Stimulated activated CD4-positive, alpha-beta T cell treated with anti-CD3 and anti-CD28 coated beads, Interleukin-2, amount 100 ng/mL, for 4 hours (primary cell): ENCODE measurements around the gene NBAS.

Source experiments
- DNase-seq: peaks from one replicate; pipeline ENCODE4 v3.0.0-alpha.2; 2020; ENCODE audit warnings: low read depth

The NBAS gene

DNA sequence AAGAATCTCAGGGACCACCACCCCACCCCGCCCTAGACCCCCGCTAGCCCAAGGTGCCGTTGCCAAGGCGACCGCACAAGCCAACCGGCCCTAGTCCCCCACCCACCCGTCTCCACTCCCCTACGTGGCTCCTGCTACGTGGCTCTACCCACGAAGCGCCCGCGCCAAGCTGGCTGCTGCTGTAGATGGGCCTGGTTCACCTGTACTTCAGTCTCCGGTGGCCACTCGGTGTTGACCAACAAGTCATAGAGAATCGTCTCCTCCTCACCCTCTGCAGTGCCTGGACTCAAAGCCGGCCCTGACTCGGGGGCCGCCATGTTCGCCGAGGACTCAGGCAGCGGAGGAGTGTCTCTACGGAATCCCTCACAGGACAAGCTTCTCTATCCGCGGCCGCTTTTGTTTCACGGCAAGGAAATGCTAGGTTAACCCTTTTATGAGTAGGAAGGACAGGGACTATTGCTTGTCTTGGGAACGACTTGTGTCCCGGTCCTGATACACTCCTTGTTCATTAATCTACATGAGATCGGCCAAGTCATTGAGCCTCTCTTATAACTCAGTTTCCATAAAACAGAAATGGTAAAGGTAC, at the start of gene NBAS:
Gene NBAS (minus strand): TSS at position 347 of the 586 bp plus-strand sequence. CDS start 30 bp downstream, at position 317.
- DNase-seq: peak; percentile 64

DNA sequence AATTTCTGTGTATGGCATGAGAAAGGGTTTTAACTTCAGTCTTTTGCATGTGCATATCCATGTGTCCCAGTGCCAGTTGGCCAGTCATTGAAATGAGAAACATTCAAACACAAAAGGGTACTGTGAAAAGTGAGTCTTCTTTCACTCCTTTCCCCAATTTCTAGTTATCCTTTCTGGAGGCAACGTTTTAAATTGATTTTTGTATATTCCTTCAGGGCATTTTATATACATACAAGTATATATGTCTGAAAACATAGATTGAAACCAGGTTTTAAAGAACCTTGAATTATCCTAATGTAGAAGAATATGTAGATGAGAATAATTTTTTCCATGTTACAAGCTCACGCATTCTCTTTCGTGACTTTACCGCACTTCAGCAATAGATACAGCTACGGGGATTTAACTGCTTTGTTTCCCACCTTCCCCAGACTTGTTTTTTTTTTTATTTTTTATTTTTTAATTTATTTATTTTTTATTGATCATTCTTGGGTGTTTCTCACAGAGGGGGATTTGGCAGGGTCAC, 49.4 kb upstream of the NBAS start:
- no peak for DNase-seq

DNA sequence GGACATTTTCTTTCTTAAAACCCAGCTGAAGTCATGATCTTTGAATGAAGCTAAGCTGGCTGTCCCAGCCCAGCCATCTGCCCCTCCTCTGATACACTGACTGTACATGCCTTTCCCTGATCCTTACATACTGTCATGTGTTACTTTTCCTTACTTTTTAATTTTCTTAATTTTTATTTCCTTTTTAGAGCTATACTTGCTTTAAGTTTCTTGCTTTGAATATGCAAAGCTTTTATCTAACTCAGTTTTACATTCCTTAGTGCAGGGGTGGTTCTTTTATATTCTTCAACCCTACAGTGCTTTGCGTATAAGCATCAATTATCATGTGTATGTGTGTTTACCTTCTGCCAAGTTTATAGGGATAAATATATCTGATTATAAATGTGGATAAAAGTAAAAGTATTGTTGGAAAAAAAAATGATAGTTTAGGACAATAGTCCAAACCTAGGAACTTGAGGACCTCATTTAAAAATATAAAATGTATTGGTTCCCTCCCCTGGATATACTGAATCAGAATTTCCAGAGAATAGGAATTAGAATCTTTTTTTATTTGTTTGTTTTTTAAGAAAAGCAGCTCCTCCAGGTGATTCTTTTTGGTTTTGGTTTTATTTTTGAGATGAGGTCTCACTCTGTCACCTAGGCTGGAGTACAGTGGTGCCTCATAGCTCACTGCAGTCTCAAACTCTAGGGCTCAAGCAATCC, 48.4 kb upstream of the NBAS start:
- DNase-seq: no peak

DNA sequence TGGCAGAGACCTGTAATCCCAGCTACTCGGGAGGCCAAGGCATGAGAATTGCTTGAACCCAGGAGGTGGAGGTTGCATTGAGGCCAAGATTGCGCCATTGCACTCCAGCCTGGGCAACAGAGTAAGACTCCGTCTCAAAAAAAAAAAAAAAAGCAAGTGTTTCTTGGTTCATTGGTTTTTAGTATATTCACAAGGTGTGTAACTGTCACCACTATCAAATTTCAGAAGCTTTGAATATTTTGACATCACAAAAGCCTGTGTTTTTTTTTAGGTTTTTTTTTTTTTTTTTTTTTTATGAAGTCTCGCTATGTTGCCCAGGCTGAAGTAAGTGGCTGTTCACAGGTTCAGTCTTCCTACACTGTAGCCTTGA, 47.2 kb upstream of the NBAS start:
- no peak for DNase-seq

DNA sequence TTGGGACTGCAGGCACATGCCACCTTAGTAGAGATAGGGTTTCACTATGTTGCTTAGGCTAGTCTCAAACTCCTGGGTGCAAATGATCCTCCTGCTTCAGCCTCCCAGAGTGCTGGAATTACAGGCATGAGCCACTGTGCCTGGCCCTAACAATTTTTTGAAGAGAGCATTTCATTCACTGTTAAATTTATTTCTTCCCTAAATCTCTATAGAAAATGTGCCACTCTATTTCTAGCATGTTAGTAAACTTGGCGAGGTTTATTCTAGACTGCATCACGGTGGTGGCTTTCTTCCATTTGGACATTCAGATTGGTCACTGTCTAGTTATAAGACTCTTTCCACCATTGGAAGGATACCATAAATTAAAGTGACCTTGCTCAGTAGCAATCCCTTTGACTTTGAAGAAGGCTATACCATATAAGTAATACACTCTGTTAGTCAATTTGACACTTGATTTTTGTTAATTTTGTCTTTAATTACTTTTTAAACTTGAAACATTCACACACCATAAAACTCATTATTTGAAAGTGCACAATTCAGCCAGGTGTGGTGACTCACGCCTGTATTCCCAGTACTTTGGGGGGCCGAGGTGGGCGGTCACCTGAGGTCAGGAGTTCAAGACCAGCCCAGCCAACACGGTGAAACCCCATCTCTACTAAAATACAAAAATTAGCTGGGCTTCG, 46.7 kb upstream of the NBAS start:
- DNase-seq: no peak

DNA sequence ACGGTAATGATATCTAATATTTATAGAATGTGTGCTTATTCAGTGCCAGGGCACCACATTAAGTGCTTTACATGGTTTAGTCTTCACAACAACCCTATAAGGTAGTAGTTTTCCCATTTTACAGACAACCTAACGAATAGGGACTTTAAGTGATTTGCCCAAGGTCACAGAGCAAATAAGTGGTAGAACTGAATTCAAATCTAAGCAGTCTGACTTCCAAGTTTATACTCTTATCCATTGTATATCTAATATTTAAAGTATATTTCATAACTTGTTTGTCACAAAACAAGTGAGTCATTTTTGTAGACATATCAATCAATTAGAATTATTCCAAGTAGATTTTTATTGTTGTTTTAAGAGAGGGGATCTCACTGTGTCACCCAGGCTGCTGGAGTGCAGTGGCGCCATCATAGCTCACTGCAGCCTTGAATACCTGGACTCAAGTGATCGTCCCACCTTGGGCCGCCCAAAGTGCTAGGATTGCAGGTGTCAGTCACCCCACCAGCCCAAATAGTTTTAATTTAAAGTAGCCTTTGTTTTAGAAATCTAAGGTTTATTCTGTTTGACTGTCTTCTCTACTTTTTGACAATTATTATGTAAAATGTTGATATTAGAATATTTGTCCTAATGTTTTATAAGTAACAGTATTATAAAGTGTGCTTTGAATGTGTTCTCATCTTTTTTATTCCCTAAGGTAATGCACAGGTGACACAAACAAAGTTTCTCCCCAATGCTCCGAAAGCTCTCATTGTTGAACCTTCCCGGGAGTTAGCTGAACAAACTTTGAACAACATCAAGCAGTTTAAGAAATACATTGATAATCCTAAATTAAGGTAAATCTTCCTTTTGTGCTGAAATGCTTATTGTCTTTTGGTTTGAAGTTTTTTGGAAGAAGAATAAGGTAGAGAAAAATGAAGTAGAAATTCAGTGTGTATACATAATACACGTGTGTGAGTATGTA, 45.6 kb upstream of the NBAS start:
- no peak for DNase-seq

DNA sequence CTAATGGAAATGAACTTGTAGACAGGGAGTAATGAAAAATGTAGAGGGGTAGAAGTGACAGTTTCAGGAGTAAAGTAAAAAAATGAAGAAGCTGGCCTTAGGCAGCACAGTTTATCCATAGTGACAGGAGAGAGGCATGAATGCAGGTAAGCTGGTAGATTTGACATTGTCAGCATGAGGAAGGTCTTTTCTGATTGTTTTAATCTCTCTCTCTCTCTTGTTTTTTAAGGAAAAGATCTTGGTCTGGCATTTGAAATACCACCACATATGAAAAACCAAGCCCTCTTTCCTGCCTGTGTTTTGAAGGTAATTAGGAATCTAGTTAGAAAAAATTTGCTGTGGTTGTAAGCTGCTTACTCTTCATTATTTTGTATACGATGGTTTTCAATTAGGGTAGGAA, 44.6 kb upstream of the NBAS start:
- DNase-seq: no peak

DNA sequence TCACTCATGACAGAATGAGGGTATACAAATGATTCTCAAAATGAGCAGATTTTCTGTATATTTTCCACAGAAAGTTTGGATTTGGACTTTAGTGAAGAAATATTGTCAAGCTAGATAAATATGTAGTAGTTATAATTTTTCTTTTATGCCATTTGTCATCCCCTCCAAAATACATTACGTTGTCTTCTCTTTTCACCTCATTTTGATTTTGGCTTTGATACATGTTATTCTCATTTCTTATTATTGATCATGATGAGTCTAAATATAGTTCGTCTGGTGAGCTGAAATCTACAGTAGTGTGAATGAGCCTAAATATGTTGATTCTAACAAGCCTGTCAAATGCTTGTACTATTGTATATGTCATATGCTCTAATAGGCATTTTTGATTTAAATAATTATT, 42.8 kb upstream of the NBAS start:
- DNase-seq: no peak

DNA sequence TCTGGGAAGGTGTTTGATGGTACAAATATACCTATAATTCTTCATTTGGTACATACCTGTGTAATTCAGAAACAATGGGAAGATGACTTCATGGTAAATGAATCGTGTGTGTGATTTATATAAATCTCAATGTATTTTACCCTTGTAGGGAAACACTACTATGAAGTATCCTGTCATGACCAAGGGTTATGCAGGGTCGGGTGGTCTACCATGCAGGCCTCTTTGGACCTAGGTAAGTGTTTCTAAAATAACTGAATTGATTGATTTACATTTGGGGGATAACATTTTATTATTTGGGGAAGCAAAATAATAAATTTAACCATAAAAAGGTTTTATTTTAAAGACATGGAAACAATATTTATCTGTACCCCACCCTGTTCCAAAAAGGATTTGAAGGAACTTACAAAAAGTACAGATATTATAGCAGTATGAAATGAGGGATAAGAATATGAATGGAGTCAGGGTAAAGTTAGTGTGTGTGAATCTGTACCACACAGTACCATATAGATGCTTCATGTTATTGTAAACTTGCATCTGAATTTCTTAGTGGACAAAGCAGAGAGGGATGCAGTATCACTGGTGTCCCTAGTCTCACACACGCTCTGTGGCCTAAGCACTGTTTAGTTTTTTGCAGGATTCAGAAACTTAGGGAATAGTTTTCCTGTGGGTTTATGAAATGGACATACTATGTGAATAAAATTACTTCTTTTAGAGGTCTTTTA, 42.1 kb upstream of the NBAS start:
- no peak for DNase-seq

DNA sequence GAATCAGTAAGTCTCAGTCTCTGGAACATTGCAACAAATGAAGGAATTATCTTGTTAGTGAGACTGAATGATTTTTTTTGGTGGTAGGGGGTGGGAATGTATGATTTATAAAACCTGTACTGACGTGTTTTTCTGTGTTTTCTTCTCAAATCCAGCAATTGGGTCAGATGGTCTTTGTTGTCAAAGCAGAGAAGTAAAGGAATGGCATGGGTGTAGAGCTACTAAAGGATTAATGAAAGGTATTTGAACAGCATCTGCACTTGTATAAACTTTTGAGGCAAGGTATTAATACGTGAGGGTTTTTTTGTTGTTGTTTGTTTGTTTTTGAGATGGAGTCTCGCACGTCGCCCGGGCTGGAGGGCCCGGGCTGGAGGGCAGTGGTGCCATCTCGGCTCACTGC, 41.3 kb upstream of the NBAS start:
- no peak for DNase-seq

DNA sequence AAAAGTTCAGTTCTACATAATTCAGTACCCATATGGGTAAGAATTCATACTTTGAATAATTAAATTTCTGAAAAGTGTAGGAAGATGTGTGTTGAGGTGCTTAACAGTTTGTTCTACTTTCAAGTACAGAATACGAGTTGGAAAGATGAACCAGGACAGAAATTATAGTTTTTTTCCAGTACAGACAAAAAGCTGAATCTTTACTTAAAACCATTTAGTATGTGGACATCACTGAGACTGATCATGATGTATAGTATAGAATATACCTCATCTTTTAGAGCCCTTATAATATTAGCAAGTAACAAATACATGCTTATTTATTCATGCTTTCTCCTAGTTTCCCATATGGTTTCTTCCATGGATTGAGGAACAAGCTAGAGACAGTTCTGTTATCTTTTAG, 40.5 kb upstream of the NBAS start:
- DNase-seq: no peak

DNA sequence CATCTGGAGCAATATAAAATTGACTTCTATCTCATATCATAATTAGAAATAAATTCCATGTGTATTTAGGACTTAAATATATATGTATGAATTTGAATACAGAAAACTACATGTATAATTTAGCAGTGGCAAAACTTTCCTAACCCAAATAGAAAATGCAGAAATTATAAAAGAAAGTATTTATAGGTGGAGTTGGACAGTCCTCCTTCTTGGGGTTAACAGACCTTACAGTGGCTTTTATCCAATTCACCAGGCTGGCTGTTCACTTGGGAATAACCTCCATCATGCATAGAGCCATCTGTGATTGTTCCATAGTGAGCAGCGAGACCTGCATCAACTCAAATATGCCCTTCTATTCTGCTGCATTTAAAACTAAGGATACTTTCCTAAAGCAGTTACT, 38.9 kb upstream of the NBAS start:
- DNase-seq: no peak

DNA sequence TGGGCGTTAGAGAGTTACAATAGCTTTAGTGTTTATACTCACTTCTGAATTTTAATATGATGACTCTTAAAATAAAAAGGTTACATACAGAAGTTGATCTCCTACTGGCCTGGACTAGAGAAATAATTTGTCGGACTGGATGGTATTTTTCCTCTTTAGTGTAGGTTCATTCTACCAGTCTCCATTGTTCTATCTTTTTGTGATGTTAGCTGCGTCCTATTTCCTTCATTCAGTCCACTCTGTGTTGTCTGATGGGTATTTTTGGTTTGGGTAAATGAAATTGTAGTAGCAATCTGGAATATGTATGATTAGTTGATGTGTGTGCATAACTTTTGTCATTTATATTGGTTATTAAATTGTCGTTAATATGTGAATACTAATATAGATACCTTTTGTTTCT, 35.8 kb upstream of the NBAS start:
- no peak for DNase-seq

DNA sequence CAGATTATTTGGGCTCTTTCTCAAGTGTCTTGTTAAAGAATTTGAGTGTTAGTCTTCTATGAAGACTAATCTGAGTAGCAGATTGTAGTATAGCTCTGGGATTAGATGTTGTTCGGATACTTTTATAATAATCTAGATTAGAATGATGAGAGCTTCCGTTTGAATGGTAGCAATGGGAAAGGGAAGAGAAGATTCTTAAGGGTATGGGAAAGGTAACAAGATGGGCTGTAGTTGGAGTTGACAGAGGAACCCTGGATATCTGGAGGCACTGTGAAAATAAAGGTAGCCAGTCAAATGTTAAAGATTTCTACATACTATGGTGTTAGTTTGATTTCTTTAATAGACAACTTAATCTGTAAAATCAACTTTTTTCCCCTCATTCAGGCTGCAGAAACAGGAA, 35.2 kb upstream of the NBAS start:
- no peak for DNase-seq

DNA sequence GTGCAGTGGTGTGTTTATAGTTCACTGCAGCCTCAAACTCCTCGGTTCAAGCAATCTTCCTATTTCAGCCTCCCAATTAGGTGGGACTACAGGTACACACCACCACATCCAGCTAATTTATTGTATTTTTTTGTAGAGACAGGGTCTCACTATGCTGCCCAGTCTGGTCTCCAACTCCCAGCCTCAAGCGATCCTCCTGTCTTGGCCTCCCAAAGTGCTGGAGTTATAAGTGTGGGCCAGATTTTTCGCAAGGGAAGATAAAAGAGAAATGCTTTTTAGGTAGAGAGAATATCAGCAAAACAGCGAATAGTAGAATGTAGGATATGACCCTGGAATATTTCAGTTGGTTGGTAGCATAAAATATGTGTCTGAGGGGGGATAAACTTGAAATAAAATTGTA, 34.8 kb upstream of the NBAS start:
- no peak for DNase-seq

DNA sequence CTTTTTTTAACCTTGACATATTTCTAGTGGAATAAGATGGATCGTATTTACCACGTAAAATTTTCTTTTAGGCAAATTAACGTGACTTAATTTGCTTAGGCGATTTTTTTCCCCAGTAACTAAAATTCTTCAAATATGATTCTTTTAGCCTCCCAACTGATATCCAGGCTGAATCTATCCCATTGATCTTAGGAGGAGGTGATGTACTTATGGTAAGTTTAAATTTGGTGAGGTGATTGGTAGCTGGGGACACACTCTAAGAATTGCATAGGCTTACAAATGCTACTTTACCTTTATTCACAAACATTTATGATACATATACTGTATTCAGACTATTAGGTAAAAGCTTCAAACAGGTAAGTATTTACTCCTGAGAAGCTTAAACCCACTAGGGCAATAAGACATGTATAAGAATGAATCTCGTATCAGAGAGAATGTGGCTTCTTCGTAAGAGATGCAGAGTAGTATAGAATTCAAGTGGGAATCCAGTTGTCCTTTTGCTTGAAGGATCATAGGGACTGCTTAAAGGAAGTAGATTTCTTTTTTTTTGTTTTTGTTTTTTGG, 34.3 kb upstream of the NBAS start:
- DNase-seq: no peak

DNA sequence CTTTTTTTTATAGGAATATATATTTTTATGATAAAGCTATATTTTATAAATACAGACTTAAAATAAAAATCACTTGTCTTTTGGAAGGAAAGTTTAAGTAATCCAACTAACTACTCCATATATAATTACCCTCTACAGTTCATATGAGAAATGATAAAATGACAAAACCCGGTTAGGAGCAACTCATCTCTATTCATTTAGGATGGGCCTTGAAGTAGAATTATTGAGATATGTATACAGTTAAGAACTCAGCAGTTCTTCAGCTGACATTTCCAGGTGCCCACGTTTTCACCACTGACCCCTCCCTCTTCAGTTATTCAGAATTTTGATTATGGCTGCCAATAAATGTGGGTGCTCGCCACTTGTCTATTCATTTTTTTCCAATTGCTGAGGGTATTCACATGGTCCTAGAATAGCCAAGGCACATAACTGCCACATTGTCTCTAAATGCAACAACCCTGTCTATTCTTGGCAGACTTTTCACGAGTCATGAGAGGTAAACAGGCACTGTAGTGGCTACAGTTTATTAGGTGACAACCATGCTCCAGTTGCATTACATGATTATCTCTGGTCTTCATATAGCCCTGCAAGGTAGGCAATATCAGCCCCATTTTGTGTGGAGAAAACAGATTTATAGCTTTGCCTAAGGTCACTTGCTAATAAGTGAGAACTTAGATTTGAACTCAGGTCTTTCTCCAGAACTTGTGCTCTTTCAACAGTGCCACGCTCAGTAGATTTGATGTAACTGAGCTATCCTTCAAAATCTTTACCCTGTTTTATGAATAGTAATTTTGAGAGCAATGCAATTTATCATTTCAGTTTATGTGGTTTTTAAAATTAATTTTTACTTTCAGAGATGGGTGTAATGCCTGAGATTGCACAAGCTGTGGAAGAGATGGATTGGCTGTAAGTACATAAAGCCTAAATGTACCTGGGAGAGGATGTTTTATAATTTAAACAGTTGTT, 33.4 kb upstream of the NBAS start:
- no peak for DNase-seq

DNA sequence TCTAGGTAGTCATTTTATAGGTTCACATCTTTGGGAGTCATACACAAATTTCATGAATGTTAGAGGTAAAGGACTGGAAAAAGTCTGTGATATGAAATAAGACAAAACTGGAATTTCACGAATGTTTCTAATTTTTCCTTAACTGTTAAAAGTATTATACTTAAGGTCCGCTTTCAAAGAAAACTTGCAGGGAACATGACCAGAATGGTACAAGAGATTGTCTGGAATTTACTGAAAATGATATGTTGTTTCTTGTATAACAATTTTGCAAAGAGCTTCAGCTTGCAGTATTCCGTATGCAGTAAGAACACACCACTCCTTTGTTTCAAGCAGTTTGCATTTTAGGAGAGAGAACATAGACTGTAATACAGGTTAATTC, 32.2 kb upstream of the NBAS start:
- no peak for DNase-seq

DNA sequence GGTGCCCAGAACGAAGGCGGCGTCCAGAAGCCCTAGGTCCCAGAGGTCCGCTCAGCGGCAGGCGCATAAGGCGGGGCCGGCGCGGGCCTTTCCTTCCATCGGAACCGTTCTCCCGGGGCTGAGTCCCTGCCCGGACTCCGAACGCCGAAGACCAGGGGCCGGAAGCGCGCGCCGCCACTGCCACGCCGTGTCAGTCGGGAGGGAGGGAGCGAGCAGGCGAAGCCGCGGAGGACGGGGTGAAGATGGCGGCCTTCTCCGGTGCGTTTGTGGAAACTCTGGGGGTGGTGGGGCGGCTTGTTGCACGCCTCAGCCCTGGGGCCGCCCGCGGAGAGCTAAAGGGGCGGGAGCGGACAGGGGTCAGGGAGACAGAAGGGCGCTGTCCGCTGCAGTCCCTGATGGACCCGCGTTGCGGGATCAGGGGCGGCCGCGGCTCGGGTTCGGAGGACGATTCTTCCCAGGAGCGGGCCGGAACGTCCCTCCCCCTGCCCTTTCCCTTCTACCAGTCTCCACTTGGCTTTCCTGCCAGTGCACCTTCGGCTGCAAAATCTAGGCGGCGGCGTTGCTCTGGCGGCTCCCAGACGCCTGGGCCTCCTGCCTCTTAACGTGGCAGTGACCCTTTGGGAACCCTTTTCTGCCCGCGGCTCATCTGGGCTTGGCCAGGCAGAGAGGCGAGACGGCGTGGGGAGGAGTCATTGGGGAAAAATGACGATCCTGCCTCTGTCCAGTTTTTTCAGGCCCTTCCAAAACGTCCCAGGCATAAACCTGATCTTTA, 30.7 kb upstream of the NBAS start, which contains the start of gene DDX1:
Gene DDX1 (plus strand): TSS at position 177 of the 772 bp plus-strand sequence. CDS start 66 bp downstream, at position 243.
- DNase-seq: peak; percentile 78
